ENCODE data around the gene HCN1.
"Not testable (repeated sequence)": the region's sequence is repeated elsewhere in the genome, so short reads cannot be mapped to it uniquely, and the experiment has no call there.

HCN1 gene

GRCh38 chr5:45414620-45415573, 281.3 kb downstream of the HCN1 start:
- DNase-seq, result no peak

- no peak for DNase-seq
Measured at GRCh38 chr5:45411971-45412612, 284.1 kb downstream of the HCN1 start.

- no peak for DNase-seq
Measured at GRCh38 chr5:45410304-45410995, 285.7 kb downstream of the HCN1 start.

GRCh38 chr5:45408067-45408466, 288.1 kb downstream of the HCN1 start:
- DNase-seq, result no peak

- DNase-seq, result no peak
Measured at GRCh38 chr5:45402804-45403455, 293.2 kb downstream of the HCN1 start.

- no peak for DNase-seq
Measured at GRCh38 chr5:45399041-45399440, 297.1 kb downstream of the HCN1 start.

- DNase-seq, result no peak
Measured at GRCh38 chr5:45385321-45386058, 310.7 kb downstream of the HCN1 start.

GRCh38 chr5:45383985-45384384, 312.2 kb downstream of the HCN1 start:
- no peak for DNase-seq

GRCh38 chr5:45382583-45382982, 313.6 kb downstream of the HCN1 start:
- DNase-seq, result no peak

GRCh38 chr5:45376417-45376816, 319.8 kb downstream of the HCN1 start:
- no peak for DNase-seq

GRCh38 chr5:45372629-45373028, 323.6 kb downstream of the HCN1 start:
- DNase-seq, result no peak

- DNase-seq, result not testable (repeated sequence)
Measured at GRCh38 chr5:45371423-45371822, 324.8 kb downstream of the HCN1 start.

- no peak for DNase-seq
Measured at GRCh38 chr5:45355189-45355992, 340.8 kb downstream of the HCN1 start.

- no peak for DNase-seq
Measured at GRCh38 chr5:45336464-45336863, 359.7 kb downstream of the HCN1 start.

GRCh38 chr5:45335978-45336377, 360.2 kb downstream of the HCN1 start:
- no peak for DNase-seq

GRCh38 chr5:45335346-45335745, 360.8 kb downstream of the HCN1 start:
- DNase-seq, result no peak

- no peak for DNase-seq
Measured at GRCh38 chr5:45334939-45335338, 361.2 kb downstream of the HCN1 start.

- not testable (repeated sequence) for DNase-seq
Measured at GRCh38 chr5:45312627-45313026, 383.6 kb downstream of the HCN1 start.

GRCh38 chr5:45295231-45295630, 400.9 kb downstream of the HCN1 start:
- DNase-seq, result no peak

GRCh38 chr5:45288746-45289145, 407.4 kb downstream of the HCN1 start:
- DNase-seq, result no peak

GRCh38 chr5:45284436-45284835, 411.7 kb downstream of the HCN1 start:
- no peak for DNase-seq

Data from NCI-H2029 (cell line).